ENCODE data around the gene MBNL3. TPM values are rescaled to one million over a fixed set of nuclear protein-coding genes. Genes with fewer than 3 reads are reported as not detected.

MBNL3 gene
- total RNA-seq, 1 experiment from 2014 or later, result 0.39 TPM

DNA sequence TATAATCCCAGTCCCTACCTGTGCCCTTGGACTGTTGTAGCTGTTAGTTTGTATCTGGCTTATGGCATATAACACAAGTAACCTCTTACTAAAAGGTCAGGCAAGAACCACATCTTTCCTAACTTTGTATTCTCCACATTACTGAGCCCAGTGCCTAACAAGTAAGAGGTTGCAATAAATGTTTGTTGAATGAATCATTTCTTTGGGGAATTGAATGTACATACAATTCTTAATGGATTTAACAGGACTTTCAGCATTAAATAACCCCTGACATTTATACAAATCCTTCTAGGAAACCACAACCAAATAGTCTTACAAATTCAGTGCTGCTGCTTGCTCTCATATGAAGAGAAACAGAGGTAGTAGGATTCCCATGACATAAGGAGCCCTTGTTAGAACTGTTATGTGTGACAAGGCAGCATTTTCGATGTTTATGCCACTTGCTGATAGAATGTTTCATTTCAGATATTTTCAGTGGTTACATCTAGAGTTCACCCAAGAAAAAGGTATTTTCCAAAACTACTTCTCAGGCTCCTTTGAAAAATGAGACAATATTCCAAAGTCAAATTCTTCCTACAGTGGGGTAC is 62.0 kb downstream of the MBNL3 start:
- in situ Hi-C loops (cut with HindIII; ENCODE audit: low pct_unique_long_range_greater_than_20kb, low sequenced_read_pairs) (no loop called here), intact Hi-C loops (cut with micrococcal nuclease; ENCODE audit: unreplicated experiment) (no loop called here)
- no peak overlapping the region for H3K27ac ChIP-seq (ENCODE audit: low read length)
- POLR2A ChIA-PET, result no interaction called here
- H3K36me3 ChIP-seq (ENCODE audit: control insufficient read depth, insufficient read depth, low read length), result no peaks in the 10 kb centered on the region
- CTCF ChIA-PET, result no interaction called here
- H3K4me1 ChIP-seq (ENCODE audit: control insufficient read depth, insufficient read depth, low read length), result no peaks in the 10 kb centered on the region
- no peak for ATAC-seq
- H3K9me3 ChIP-seq (ENCODE audit: control insufficient read depth, insufficient read depth, low read depth, low read length), result no peaks in the 10 kb centered on the region
- no TSS peak for BruUV-seq (replicated peaks)
- TF ChIP-seq TCF7L2 (IDR thresholded peaks at IDR 0.05; ENCODE audit: low read depth, low read length) (no peak), SIN3A (IDR thresholded peaks at IDR 0.05; ENCODE audit: borderline replicate concordance, insufficient read depth, low read depth, low read length) (no peak), POLR2AphosphoS5 (IDR thresholded peaks at IDR 0.05; ENCODE audit: low read depth, low read length) (no peak)
- TF ChIP-seq, protein P1, sequence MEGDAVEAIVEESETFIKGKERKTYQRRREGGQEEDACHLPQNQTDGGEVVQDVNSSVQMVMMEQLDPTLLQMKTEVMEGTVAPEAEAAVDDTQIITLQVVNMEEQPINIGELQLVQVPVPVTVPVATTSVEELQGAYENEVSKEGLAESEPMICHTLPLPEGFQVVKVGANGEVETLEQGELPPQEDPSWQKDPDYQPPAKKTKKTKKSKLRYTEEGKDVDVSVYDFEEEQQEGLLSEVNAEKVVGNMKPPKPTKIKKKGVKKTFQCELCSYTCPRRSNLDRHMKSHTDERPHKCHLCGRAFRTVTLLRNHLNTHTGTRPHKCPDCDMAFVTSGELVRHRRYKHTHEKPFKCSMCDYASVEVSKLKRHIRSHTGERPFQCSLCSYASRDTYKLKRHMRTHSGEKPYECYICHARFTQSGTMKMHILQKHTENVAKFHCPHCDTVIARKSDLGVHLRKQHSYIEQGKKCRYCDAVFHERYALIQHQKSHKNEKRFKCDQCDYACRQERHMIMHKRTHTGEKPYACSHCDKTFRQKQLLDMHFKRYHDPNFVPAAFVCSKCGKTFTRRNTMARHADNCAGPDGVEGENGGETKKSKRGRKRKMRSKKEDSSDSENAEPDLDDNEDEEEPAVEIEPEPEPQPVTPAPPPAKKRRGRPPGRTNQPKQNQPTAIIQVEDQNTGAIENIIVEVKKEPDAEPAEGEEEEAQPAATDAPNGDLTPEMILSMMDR (IDR thresholded peaks at IDR 0.05), result no peak
- TF ChIP-seq, protein P2, sequence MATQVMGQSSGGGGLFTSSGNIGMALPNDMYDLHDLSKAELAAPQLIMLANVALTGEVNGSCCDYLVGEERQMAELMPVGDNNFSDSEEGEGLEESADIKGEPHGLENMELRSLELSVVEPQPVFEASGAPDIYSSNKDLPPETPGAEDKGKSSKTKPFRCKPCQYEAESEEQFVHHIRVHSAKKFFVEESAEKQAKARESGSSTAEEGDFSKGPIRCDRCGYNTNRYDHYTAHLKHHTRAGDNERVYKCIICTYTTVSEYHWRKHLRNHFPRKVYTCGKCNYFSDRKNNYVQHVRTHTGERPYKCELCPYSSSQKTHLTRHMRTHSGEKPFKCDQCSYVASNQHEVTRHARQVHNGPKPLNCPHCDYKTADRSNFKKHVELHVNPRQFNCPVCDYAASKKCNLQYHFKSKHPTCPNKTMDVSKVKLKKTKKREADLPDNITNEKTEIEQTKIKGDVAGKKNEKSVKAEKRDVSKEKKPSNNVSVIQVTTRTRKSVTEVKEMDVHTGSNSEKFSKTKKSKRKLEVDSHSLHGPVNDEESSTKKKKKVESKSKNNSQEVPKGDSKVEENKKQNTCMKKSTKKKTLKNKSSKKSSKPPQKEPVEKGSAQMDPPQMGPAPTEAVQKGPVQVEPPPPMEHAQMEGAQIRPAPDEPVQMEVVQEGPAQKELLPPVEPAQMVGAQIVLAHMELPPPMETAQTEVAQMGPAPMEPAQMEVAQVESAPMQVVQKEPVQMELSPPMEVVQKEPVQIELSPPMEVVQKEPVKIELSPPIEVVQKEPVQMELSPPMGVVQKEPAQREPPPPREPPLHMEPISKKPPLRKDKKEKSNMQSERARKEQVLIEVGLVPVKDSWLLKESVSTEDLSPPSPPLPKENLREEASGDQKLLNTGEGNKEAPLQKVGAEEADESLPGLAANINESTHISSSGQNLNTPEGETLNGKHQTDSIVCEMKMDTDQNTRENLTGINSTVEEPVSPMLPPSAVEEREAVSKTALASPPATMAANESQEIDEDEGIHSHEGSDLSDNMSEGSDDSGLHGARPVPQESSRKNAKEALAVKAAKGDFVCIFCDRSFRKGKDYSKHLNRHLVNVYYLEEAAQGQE (IDR thresholded peaks at IDR 0.05; ENCODE audit: insufficient read depth in 1 of 2, low read depth in 2 of 2, low read length in 1 of 2), result no peak
- DNase-seq (ENCODE audit: low read depth, low spot score), result no peak
- H3K27me3 ChIP-seq (ENCODE audit: control insufficient read depth, insufficient read depth, low read length), result peaks cover 2% of the 10 kb centered on the region; the same call in 1 of the 2 replicates
- no peak overlapping the region for H3K4me3 ChIP-seq (ENCODE audit: low read depth in 2 of 2, low read length in 2 of 2)

DNA sequence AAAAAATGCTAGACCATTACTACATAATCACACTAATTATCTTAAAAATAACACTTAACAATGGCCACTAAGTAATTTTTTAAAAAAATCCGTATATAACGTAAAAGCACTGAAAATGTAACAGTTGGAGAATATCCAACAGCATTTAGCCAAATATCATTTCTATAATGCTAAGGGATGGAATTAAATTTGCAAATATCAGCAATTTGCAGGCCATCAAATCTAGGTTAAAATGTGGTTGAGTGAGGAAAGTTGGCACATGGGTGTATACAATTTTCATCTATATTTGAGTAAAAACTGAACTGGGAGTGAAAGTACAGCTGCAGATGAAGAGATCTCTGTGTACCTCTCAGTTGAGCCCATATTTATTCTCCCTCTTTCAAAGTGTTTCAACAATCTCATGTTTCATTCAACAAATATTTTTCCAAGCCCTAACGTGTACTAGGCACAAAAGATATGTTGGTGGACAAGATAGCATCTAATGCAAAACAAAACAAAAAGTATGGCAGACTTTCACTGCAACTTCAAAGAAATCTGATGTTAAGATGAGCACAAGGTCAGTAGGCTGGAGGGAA is 63.0 kb downstream of the MBNL3 start:
- BruUV-seq (replicated peaks), result no TSS peak
- no peaks in the 10 kb centered on the region for H3K9me3 ChIP-seq (ENCODE audit: control insufficient read depth, insufficient read depth, low read depth, low read length)
- DNase-seq (ENCODE audit: low read depth, low spot score), result no peak
- intact Hi-C loops (cut with micrococcal nuclease; ENCODE audit: unreplicated experiment) (no loop called here), in situ Hi-C loops (cut with HindIII; ENCODE audit: low pct_unique_long_range_greater_than_20kb, low sequenced_read_pairs) (no loop called here)
- no peak for ATAC-seq
- ChIA-PET POLR2A (no interaction called here), CTCF (no interaction called here)
- no peaks in the 10 kb centered on the region for H3K4me1 ChIP-seq (ENCODE audit: control insufficient read depth, insufficient read depth, low read length)
- no peaks in the 10 kb centered on the region for H3K36me3 ChIP-seq (ENCODE audit: control insufficient read depth, insufficient read depth, low read length)
- no peak for TF ChIP-seq TCF7L2 (IDR thresholded peaks at IDR 0.05; ENCODE audit: low read depth, low read length)
- TF ChIP-seq, protein P2 (IDR thresholded peaks at IDR 0.05; ENCODE audit: insufficient read depth in 1 of 2, low read depth in 2 of 2, low read length in 1 of 2), result no peak
- no peak for TF ChIP-seq POLR2AphosphoS5 (IDR thresholded peaks at IDR 0.05; ENCODE audit: low read depth, low read length)
- TF ChIP-seq SIN3A (IDR thresholded peaks at IDR 0.05; ENCODE audit: borderline replicate concordance, insufficient read depth, low read depth, low read length), result no peak
- TF ChIP-seq, protein P1 (IDR thresholded peaks at IDR 0.05), result no peak
- H3K4me3 ChIP-seq (ENCODE audit: low read depth in 2 of 2, low read length in 2 of 2), result no peak overlapping the region
- peaks cover 2% of the 10 kb centered on the region; the same call in 1 of the 2 replicates for H3K27me3 ChIP-seq (ENCODE audit: control insufficient read depth, insufficient read depth, low read length)
- no peak overlapping the region for H3K27ac ChIP-seq (ENCODE audit: low read length)
